NB4 (cell line): ENCODE results near the gene NME7.

Source experiments
- POLR2A ChIP-seq: IDR thresholded peaks from 2 replicates; pipeline ENCODE4 v1.6.1; 2011; ENCODE audit warnings: mild to moderate bottlenecking; ENCODE audit not compliant: insufficient read length; ENCODE audit errors: extremely low read depth
- TF ChIP-seq, protein P1 (sequence below): IDR thresholded peaks from one replicate; pipeline ENCODE4 v1.5.1; 2012; ENCODE audit warnings: low read depth, low read length
- TF ChIP-seq, protein P2 (sequence below): IDR thresholded peaks from 2 replicates; pipeline ENCODE4 v1.6.1; 2011; ENCODE audit warnings: low read depth, low read length

DNA sequence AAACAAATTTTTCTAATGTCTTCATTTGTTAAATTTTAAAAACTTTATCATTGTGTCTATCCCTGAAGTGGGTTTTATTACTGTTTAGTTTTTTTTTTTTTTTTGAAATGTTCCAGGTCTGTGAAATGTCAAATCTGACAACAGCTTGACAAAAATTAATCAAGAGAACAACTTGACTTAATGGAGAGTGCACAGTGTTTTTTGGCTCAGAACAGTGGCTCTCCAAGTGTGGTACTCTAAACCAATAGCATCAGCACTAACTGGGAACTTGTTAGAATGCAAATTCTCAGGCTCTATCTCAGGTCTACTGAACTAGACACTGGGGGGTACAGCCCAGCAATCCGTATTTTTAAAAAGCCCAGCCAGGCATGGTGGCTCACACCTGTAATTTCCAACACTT lies 211.9 kb downstream of the NME7 start:
- TF ChIP-seq, protein P1, sequence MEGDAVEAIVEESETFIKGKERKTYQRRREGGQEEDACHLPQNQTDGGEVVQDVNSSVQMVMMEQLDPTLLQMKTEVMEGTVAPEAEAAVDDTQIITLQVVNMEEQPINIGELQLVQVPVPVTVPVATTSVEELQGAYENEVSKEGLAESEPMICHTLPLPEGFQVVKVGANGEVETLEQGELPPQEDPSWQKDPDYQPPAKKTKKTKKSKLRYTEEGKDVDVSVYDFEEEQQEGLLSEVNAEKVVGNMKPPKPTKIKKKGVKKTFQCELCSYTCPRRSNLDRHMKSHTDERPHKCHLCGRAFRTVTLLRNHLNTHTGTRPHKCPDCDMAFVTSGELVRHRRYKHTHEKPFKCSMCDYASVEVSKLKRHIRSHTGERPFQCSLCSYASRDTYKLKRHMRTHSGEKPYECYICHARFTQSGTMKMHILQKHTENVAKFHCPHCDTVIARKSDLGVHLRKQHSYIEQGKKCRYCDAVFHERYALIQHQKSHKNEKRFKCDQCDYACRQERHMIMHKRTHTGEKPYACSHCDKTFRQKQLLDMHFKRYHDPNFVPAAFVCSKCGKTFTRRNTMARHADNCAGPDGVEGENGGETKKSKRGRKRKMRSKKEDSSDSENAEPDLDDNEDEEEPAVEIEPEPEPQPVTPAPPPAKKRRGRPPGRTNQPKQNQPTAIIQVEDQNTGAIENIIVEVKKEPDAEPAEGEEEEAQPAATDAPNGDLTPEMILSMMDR, result no peak
- TF ChIP-seq, protein P2, sequence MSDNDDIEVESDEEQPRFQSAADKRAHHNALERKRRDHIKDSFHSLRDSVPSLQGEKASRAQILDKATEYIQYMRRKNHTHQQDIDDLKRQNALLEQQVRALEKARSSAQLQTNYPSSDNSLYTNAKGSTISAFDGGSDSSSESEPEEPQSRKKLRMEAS, result no peak
- no peak for TF ChIP-seq POLR2A
